GM12874 (cell line): ENCODE measurements around the gene ODR4.

Experiments used
- TF ChIP-seq, protein P1 (sequence below): IDR thresholded peaks from 2 replicates; pipeline ENCODE4 v1.5.1; 2011; ENCODE audit warnings: low read depth, mild to moderate bottlenecking, control low read depth, low read length, moderate library complexity; ENCODE audit not compliant: insufficient read depth

ODR4 gene

GRCh38 chr1:186456729-186457255 lies 81.2 kb downstream of the ODR4 start:
- TF ChIP-seq, protein P1, sequence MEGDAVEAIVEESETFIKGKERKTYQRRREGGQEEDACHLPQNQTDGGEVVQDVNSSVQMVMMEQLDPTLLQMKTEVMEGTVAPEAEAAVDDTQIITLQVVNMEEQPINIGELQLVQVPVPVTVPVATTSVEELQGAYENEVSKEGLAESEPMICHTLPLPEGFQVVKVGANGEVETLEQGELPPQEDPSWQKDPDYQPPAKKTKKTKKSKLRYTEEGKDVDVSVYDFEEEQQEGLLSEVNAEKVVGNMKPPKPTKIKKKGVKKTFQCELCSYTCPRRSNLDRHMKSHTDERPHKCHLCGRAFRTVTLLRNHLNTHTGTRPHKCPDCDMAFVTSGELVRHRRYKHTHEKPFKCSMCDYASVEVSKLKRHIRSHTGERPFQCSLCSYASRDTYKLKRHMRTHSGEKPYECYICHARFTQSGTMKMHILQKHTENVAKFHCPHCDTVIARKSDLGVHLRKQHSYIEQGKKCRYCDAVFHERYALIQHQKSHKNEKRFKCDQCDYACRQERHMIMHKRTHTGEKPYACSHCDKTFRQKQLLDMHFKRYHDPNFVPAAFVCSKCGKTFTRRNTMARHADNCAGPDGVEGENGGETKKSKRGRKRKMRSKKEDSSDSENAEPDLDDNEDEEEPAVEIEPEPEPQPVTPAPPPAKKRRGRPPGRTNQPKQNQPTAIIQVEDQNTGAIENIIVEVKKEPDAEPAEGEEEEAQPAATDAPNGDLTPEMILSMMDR: no peak

GRCh38 chr1:186461014-186461413 lies 85.4 kb downstream of the ODR4 start, which contains the start of gene PDC:
TSS of gene PDC (minus strand) at chr1:186461114. CDS start at chr1:186449459, 11,655 bp downstream.
- TF ChIP-seq, protein P1: no peak

DNA sequence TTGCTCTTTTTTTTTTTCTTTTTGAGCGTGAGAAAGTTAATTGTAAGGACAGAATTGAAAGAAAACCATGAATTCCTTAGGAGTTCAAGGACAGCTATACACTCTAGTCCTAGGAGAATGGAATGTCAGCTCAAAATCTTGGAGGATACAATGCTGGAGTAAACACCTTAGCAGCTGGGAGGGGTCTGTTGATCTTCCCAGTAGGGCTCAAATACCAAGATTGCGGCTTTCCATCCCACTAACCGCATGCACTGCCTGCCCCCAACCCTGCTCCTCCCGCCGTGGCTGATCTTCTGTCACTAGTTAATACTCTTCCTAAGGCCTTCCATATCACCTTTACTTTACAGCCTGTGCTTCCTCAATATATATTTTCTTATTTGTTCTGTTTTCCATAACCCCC lies 87.9 kb downstream of the ODR4 start:
- TF ChIP-seq, protein P1: no peak

DNA sequence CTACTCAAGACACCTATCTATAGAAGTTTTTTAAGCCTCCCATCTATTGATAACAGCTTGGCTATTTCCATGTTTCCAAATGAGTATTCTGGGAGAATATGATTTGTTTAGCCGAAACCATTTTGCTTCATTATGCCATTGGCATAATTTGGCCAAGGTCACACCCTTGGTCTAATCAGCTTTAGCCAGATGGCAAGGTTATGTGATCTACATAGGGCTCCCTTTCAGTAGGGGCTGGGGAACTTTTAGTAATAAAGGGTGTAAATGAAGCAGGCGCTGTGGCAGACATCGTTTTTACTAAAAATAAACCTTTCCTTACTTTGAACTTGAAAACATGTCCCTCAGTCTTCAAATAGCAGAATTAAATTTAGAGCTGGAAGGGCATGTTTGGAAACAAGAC lies 88.3 kb downstream of the ODR4 start:
- TF ChIP-seq, protein P1: no peak

GRCh38 chr1:186465946-186466345 lies 90.3 kb downstream of the ODR4 start:
- TF ChIP-seq, protein P1: no peak
